GM03348 (cell line): ENCODE data around the gene BRF1.

Experiments used
- DNase-seq: peaks from one replicate; pipeline ENCODE4 v3.0.0; 2012; ENCODE audit warnings: low spot score

The BRF1 gene

DNA sequence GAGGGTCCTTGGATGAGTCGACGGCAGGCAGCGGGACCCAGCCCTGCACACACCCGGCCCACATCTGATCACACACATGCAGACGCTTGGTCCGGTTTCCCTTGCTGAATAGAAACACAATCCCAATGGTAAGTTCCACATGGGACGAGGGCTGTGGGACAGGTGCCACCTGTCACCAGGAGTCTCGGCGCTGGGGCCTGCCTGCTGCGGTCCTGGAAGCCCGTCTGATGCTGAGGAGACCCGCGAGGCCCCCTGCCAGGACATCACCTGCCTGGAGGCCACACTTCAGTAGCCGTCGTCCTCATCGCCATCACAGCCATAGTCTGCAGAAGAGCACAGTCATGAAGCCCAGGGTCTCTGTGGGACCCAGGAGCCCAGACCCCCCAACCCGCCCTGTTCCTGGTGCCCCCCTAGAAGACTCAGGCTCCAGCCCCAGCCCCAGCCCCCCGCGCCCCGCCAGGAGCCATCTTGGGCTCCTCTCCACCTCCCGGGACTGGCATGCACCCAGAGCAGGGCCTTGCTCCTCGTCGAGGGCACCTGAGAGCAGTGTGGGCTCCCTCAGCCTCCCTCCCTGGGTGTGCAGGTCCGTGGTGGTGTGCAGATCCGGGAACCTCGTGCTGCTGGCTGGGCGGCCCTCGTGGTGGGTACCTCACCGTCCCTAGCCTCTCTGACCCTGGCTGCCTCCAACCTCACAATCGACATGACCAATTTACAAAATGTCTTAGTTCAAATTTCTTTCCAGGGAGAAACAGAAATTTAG lies 90.4 kb downstream of the BRF1 start:
- DNase-seq = no peak

DNA sequence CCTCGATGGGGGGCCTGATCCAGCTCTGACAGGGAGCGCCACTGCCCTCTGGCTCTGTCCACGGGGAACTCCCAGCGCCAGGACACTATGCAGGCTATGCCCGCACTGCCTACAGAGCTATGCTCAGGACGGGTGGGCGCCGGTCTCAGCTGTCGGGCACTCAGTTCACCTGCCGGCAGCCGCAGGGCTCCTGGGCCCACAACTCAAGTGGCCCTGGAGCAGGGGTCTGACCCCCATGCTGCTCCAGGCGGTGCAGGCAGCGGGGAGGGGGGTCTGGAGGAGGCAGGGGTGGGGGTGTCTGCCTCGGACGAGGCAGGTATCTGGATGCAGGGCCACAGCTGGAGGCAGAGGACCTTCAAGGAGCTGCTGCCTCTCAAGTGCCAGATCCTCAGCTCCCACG lies 91.2 kb downstream of the BRF1 start:
- DNase-seq = no peak

DNA sequence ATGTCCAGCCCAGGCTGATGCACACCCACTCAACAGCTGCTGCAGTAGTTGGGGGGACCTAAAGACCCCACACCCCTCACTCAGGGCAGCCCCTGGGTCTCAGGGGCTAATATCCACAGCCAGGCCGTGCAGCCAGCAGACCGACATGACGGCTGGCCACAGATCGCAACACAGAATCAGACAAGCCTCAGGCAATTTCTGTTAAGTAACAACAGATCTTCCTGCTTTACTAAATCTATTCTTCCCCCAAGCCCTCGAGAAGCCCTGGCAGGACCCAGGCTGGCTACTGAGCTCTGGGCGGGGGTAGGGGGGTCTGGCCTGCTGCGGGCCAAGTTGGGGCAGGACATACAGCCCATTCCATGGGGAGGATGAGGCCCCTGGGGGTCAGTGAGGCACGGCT lies 91.7 kb downstream of the BRF1 start:
- DNase-seq = no peak

DNA sequence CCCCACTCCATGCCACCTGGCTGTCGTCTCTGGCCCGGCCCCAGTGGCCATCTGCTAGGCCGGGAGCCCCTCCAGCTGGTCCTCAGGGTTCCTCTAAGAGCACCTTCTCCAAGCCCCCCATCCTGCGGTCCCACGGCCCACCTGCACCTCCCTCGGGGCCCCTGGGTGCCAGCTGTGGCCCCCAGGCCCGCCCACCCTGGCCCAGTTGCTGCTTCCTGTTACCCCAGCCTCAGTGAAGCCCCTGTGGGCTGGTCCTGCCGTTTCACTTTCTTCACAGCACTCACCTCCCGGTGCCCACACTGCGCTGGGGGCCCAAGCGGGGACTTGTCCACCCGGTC lies 92.1 kb downstream of the BRF1 start:
- DNase-seq = no peak

DNA sequence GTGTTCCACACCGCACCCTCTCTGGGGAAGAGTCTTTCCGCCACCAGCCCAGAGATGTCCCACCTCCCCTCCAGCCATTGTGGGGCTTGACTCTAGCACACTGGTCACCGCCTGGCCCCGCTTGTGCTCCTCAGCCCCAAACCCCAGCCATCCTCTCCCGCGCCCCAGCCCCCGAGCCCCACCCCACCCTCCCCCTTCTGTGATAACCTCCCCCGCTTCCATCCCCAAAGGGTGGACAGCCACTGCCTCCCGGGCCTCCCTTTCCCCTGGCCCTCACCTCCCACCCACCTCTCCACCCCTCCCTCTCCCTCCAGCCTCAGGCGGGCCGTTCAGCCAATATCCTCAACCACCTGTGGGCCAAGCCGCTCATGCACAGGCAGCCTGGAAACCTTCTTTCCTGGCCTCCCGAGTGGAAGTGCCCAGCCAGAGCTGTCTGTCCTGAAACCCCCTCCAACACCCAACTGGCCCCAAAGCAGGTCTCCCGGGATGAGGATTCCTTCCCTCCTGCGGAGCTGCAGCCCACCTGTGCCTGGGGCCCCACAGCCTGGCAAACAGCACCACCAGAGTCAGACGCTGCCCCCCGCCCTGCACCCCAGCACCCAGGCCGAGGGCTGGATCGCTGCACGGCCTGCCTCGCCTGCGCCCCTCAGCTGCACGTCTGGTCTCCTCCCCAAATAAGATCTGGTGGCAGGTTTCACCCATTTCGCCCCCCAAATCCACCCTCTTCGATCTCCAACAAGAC lies 92.6 kb downstream of the BRF1 start:
- no peak for DNase-seq

DNA sequence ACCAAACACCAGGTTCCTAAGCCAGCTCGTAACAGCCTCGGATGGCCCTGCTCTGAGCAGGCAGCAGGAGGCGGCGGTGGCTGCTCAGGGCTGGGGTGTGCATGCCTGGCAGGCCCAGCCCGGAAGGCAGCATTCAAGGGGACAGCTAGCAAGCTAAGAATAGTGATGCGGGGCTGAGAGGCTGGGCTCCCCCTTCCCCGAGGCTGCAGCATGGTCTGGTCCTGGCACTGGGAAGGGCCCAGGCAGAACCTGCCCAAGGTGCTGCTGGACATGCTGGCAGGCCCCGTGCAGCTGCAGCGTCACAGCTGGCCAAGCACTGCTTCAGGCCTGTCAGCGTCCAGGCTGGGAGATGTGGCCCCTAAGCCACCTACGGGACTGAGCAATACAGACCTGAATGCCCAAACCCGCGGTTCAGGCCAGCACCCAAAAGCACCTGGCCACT lies 93.3 kb downstream of the BRF1 start:
- DNase-seq = no peak

DNA sequence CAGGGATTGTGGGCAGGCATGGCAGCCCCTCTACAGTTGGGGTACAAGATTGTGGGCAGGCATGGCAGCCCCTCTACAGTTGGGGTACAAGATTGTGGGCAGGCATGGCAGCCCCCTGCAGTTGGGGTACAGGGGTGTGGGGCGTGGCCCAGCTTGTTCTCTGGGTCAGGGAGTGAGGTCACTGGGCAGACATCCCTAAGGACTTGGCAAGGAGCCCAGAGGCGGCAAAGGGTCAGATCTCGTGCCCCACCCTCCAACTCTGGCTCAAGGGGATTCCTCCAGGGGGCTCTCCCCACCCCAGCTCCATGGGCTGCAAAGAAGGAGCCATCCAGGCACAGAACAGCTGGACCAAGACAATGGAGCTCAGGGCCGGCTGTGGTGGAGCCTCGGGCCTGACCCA lies 93.9 kb downstream of the BRF1 start:
- no peak for DNase-seq

DNA sequence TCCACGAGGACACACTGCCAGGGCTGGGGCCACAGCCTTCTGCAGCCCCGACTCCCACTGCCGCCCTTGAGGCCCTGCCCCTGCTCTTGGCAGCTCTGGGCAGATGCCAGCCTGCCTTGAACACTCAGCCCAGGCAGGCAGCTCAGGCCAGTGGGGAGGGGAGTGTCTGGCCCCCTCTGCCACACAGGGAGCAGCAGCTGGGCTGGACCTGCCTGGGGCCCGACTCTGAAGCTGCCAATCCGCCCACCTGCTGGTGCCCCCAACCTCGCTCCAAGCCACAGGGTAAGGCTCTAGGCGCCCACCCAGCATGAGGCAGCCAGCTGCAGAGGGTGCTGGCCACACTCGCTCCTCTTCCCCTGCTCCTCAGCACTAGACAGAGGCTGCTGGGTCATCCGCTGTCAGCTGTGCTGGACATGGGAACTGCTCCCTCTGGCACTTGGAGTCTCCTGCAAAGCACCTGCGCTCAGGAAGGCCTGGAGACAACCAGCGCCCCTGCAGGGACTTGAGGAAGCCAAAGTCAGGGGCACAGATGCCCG lies 95.1 kb downstream of the BRF1 start:
- no peak for DNase-seq

DNA sequence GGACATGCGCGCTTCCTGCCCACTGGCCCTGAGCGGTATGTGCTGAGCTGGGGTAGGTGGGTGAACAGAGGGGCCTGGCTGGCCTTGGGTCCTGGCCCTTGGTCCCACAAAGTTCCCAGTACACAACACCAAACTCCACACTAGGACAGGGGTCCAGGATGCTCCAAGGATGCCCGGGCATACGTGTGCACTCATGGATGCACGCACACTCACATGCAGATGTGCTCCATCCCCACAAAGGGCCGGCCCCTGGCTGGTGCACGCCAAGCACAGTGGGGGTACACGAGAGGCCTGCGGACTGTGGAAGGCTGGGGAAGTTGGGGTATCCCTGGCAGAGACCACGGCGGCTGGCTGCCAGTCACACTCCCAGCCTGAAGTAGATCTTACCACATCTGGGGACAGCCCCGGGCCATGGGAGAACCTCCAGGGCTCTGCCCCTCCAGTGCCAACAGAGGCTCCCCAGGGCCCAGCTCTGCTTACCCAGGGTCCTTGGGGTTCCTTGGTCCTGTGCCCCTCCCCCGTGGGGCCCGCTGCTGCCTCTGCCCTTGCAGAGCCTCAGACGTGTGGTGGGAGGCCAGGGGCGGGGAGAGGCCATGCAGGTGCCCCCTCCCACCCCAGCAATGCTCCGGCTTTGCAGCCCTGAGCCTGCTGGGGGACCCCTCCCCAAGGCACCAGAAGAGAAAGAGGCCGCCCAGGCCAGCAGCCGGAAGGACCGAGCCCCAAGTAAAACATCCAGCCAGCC lies 95.7 kb downstream of the BRF1 start:
- DNase-seq = no peak

DNA sequence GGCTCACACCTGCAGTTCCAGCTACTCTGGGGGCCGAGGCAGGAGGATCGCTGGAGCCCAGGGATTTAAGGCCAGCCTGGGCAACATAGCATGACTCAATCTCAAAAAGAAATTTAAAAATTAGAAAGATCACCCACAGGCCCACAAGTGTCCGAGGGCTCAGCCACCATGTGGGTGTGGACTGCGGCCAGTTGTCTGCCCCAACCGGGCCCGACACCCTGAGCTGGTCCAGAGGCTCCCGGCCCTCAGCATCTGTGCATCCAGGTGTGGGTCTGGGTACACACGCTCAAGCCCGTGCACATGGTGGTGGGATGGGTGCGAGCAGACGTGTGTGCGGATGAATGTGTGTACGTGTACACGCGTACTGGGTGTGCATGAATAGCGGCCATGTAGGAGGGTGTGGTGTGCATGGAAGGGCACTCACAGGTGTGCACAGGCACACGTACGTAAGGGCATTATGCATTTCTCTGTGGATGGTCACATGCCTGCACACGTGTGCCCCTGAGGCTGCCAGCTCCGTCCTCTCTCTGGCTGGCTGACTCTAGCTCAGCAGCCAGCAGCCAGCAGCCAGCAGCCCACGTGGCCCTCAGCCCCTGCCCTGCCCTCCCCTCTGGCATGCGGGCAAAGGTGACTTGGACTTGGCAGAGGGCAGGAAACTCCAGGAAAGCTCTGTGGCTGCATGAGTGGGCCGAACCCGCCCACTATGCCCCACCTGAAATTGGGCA lies 96.4 kb downstream of the BRF1 start:
- peak; percentile 54 for DNase-seq

DNA sequence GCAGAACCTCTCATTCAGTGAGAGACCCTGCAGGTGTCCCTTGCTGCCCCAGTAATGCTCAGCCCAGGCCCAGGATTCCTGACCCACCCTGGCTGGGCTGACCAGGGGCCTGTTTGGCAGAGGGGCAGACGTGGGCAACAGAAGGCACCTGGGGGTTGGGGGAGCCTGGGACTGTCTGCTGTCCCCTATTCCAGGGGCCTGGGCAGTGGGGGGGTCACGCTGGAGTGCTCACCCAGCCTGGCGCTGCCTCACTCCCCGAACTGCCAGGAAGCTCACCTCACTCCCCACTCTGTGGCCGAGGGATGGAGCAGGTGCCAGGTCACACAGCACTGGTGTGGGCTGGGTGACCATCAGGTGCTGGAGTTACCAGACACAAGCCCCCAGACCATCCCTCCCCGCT lies 97.1 kb downstream of the BRF1 start:
- no peak for DNase-seq

DNA sequence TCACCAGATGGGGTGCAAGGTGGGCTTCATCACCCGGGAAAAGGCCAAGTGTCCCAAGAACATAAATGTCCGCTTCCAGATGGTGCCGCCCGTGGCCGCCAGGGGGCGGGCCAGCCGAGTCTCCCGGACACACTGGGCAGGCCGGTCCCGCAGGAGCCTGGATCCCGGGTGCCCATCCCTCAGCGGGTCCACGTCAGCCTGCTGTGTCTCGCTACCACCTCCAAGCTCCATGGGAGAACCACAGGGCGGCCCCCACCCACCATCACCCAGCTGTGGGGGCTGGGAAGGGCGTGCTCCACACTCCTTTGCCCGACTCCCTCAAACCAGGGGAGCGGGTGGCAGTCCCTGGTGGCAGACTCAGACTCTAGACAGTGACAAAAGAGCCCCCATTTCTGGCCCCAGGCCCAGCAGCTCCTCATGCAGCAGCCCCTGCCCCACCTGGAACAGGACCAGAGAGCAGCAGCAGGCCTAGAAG lies 97.7 kb downstream of the BRF1 start:
- peak; percentile 95 for DNase-seq

DNA sequence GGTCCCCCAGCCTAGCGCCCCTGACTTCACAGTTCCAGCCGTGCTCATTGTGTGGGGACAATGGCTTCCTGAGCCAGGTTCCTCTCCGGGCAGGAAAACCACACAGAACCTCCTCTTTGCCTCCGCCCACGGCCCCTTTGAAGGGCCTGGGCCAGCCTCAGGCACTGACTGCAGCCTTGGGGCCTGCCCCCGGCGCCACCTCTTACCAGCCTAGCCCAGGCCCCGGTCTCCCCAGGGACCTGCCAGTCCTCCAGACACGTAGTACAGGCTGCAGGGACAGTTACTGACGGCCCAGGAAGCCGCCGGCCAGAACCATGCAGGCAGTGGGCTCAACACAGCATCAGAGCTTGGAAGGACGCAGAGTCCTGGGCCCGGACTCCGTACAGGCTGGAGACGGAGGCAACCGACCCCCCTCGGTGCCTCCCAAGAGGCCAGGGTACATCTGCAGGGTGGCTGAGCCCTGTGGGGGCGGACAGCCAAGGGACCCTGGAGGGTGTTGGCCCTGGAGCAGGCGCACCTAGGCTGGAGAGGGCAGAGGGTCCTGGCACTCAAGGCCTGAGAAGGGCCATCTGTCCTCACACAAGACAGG lies 98.8 kb downstream of the BRF1 start:
- no peak for DNase-seq

DNA sequence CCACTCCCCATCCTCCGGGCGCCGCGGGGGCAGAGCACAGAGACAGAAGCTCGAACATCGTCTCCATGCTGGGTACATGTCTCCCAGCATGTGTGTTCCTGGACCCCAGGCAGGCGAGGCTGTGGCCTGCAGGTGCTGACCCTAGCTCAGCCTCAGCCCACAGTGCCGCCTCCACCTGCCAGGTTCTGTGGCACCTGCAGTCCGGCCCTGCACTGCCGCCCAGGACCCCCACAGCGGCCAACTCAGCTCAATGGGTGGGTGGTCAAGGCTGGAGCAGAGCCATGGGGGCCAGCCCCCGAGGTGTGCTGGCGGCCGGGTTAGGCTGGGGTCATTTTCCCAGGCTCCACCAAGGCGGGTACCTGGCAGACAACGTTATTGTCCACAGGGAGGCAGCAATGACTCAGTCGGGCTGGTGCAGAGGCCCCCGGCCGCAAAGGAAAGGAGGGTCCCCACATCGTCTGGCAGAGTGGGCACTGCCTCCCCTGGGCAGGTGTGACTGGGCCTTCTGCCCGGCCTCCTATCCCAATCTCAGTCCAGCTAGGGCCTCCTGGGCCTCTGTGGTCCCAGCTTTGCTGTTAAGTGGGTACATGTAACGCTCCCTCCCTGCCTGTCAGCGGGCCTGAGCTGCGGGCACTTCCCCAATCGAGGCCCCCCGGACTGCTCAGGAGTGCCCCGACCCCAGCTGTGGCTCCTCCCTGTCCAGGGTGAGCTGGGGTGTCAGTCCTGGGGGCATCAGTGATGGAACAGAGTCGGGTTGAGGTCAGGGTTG lies 99.5 kb downstream of the BRF1 start:
- DNase-seq = no peak

DNA sequence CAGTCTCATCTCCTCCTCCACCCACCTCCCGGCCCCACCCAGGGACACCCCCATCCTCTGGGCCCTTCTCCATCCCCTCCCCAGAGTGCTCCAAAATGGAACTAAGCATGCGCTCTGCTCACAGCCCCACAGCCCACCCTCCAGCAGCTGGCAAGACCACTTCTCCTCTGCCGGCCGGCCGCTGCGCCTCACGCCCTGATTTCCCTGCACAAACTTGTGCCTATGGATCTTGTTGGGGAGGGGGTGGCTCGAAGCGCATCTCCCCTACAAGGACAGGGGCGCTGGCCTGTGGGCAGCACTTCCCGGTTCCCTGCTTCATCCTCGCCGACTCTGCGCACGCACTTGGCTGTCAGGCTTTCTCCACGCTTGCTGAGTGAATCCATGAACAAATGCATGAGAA lies 100.2 kb downstream of the BRF1 start:
- no peak for DNase-seq

DNA sequence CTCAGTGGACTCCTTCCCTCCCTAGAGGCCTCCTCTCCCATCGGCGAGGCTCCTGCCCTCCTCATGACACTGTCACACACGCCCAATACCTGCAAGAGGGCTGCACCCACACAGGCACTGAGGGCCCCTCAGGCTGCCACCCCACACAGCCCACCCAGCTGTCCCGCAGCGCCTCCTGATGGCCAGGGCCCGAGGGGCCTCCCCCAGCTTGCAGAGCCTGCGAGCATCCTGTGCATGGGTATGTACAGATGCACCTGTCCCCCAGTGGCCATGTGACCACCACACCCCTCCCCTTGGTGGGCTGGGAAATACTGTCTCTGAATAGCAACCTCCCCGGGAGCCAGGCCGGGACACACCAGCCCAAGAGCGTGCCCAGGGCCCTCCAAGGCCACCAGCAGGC lies 100.7 kb downstream of the BRF1 start:
- DNase-seq = no peak

DNA sequence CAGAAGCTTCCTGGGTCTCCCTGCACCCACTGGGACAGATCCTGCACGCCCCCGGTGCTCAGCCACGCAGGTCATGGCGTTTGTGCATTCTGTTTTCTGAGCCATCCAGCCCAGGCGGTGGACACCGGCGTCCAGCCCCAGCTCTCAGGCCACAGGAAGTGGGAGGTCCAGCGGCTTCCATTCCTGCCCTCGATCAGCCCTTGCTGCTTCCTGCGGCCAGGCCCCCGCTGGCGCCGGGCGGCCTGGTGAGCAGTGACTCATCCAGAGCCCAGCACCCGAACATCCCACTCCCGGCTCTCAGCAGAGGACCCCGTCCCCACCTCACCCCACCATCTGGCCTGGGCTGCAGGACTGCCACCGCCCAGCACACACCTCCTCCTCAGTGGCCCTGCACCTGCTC lies 101.7 kb downstream of the BRF1 start:
- DNase-seq = no peak

DNA sequence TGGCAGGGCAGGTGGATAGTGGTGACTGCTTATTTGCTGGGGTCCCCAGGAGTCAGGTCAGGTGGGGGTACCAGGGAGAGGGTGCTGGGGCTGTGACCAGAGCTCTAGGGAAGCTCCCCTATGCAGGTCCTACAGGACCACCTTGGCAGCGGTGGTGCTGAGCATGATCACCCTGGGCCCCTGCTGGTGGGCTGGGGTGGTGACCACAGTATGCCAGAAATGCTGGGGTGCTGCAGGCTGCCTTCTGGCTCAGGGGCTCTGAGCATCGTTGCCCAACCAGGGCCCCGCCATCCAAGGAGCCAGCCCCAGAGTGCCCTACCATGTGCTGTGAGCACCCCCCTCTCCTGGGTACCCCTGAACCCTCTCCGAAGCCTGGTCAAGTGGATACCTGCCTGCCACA lies 102.2 kb downstream of the BRF1 start:
- no peak for DNase-seq

DNA sequence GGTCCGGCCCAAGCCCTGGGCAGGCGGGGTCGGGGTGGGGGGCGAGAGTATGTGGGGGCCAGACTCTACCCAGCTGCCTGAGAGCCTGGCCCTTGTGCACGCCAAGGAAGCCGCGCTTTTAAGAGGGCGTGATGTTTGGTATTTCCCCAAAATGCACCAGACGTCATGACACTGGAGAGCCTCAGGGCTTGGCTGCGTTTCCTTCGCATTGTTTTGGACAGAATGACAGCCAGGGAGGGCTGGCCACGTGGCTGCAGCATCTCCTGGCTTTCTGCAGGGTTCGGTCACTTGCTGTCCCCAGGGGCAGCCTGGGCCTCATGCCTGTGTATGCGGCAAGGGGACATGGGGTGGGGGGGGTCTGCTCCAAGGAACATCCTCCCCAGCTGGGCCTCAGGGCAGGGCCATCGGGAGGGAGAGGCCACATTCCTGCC lies 103.6 kb downstream of the BRF1 start:
- peak; percentile 79 for DNase-seq

DNA sequence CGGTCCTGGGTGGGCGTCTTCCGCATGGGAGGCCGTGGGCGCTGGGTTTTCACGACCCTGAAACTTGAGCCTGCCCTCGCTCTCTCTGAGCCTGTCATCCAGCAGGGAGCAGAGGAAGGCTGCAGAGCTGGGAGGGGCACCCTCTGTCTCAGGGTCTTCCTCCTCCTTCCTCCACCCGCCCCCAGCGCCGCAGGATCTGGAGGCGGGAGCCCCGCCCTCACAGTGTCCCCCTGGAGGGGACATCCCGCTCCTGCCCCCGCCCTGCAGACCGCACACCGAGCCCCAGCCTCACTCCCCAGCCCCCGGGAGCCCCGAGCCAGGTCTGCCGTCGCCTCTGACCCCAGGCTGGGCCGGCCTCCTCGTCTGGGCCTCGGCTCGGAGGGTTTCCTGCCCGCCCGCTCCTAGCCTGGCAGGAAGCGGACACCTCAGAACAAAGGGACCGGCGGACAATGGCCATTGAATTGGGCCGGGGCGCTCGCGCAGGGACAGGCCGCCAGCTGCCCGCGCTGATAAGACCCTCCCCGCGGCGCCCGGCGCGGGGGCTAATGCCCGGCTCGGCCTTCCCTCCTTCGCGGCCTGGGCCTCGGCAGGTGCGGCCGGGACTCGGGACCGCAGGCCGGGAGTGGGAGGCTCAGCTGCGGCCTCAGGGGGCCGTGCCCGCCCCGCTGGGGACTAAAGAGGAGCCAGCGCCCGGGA lies 104.4 kb downstream of the BRF1 start:
- no peak for DNase-seq
